Activated CD4-positive, alpha-beta T cell treated with anti-CD3 and anti-CD28 coated beads for 4 hours (primary cell): ENCODE results near the gene TTC21B.
"Not testable (repeated sequence)": the region's sequence is repeated elsewhere in the genome, so short reads cannot be mapped to it uniquely, and the experiment has no call there.

Source experiments
- DNase-seq, 2 donors: peaks; one replicate each; pipeline ENCODE4 v3.0.0-alpha.2; 2020

TTC21B gene

GRCh38 chr2:165877565-165878550, 75.7 kb downstream of the TTC21B start:
- no peak for DNase-seq

GRCh38 chr2:165876712-165877111, 76.9 kb downstream of the TTC21B start:
- DNase-seq = no peak

- DNase-seq = no peak
These were observed 77.3 kb downstream of the TTC21B start for GRCh38 chr2:165876269-165876668.

GRCh38 chr2:165874445-165875039, 79.0 kb downstream of the TTC21B start:
- peak in 1 of 2 donors; percentile 1 for DNase-seq

GRCh38 chr2:165872101-165872791, 81.3 kb downstream of the TTC21B start:
- DNase-seq = no peak

- no peak for DNase-seq
These were observed 82.6 kb downstream of the TTC21B start for GRCh38 chr2:165871025-165871424.

- no peak for DNase-seq
These were observed 83.2 kb downstream of the TTC21B start for GRCh38 chr2:165870346-165870745.

GRCh38 chr2:165868211-165868610, 85.4 kb downstream of the TTC21B start:
- DNase-seq = no peak

GRCh38 chr2:165864296-165864695, 89.3 kb downstream of the TTC21B start:
- no peak for DNase-seq

- no peak for DNase-seq
These were observed 89.7 kb downstream of the TTC21B start for GRCh38 chr2:165863810-165864261.

GRCh38 chr2:165861083-165861482, 92.5 kb downstream of the TTC21B start:
- DNase-seq = not testable (repeated sequence)

- not testable (repeated sequence) for DNase-seq
These were observed 93.9 kb downstream of the TTC21B start for GRCh38 chr2:165859723-165860122.

GRCh38 chr2:165857876-165858275, 95.7 kb downstream of the TTC21B start:
- no peak for DNase-seq

GRCh38 chr2:165852394-165852793, 101.2 kb downstream of the TTC21B start:
- no peak for DNase-seq

GRCh38 chr2:165847001-165847400, 106.6 kb downstream of the TTC21B start:
- DNase-seq = no peak

GRCh38 chr2:165846056-165846455, 107.5 kb downstream of the TTC21B start:
- DNase-seq = no peak

- no peak for DNase-seq
These were observed 109.4 kb downstream of the TTC21B start for GRCh38 chr2:165844216-165844615.

- no peak for DNase-seq
These were observed 110.2 kb downstream of the TTC21B start for GRCh38 chr2:165843351-165843750.

- DNase-seq = no peak
These were observed 113.1 kb downstream of the TTC21B start for GRCh38 chr2:165840333-165840958.

GRCh38 chr2:165839610-165840009, 114.0 kb downstream of the TTC21B start:
- no peak for DNase-seq

- no peak for DNase-seq
These were observed 116.5 kb downstream of the TTC21B start for GRCh38 chr2:165837122-165837521.

GRCh38 chr2:165835363-165835762, 118.2 kb downstream of the TTC21B start:
- DNase-seq = no peak

- no peak for DNase-seq
These were observed 120.4 kb downstream of the TTC21B start for GRCh38 chr2:165833156-165833555.
